PC-3 (cell line): ENCODE data around the gene ABAT.

Experiments
- EZH2 ChIP-seq: fragments of 300-600 bp; sonication (generic); IDR thresholded peaks from one replicate; pipeline ENCODE4 v1.6.1; 2017; ENCODE audit warnings: antibody characterized with exemption, mild to moderate bottlenecking, low read length; ENCODE audit not compliant: unreplicated experiment
- TF ChIP-seq, protein P1 (sequence below): fragments of 300-600 bp; sonication (generic); conservative IDR thresholded peaks from 2 replicates; pipeline ENCODE4 v1.5.1; 2017; ENCODE audit warnings: antibody characterized with exemption, low read depth, mild to moderate bottlenecking, low read length

DNA sequence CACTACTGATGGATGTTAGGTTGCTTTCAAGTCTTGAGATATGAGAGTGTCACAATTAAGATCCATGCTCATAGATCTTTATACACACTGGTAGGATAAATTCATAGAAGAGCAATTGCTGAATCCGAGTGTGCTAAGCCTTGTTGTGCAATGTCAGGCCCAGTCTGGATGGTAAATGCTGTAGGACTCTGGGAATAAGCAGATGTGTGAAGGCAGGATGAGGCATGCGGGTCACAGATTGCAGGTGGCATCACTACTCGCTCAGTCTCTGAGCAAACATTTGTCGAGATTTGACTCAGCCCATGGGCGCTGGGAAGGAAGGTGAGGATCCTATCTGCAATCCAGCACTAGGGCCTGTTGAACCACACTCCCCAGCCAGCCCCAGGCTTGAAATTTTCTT lies 82.3 kb downstream of the ABAT start:
- TF ChIP-seq, protein P1, sequence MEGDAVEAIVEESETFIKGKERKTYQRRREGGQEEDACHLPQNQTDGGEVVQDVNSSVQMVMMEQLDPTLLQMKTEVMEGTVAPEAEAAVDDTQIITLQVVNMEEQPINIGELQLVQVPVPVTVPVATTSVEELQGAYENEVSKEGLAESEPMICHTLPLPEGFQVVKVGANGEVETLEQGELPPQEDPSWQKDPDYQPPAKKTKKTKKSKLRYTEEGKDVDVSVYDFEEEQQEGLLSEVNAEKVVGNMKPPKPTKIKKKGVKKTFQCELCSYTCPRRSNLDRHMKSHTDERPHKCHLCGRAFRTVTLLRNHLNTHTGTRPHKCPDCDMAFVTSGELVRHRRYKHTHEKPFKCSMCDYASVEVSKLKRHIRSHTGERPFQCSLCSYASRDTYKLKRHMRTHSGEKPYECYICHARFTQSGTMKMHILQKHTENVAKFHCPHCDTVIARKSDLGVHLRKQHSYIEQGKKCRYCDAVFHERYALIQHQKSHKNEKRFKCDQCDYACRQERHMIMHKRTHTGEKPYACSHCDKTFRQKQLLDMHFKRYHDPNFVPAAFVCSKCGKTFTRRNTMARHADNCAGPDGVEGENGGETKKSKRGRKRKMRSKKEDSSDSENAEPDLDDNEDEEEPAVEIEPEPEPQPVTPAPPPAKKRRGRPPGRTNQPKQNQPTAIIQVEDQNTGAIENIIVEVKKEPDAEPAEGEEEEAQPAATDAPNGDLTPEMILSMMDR = no peak
- TF ChIP-seq EZH2 = no peak
